GM10266 (cell line): ENCODE results near the gene RASSF1.

ENCODE experiments used
- DNase-seq: peaks from one replicate; pipeline ENCODE4 v3.0.0; 2012; ENCODE audit errors: extremely low spot score
- CTCF ChIP-seq: IDR thresholded peaks from 2 replicates; pipeline ENCODE4 v1.5.1; 2012; ENCODE audit warnings: mild to moderate bottlenecking, low read depth; ENCODE audit not compliant: control insufficient read depth, insufficient read depth; ENCODE audit errors: missing control alignments

RASSF1 gene

DNA sequence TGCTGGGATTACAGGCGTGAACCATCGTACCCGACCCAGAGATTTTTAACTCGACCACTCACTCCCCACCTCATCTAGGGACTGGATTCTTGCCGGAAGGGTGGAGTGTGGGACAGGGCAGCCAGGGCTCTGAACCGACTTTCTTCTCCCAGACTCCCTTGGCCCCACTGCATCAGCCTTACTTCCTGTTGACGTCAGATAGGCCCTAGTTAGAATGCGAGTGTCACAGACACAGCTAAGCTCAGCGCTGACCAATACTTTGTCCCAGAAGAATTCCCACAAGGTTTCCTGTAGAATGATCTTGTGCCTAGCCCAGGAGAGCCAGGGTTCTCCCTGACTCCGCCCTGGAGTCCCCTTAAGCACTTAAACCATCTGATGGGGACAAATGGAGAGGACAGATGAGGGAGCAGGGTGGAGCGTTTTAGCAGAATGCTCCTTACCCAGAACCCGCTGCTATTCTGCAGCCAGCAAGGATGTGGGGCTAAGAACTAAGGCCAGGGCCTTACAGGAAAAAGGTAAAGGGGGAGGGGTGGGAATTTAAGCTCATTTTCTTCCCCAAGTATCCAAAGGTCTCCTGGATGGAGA lies 6.8 kb downstream of the RASSF1 start:
- DNase-seq = no peak
- no peak for TF ChIP-seq CTCF

DNA sequence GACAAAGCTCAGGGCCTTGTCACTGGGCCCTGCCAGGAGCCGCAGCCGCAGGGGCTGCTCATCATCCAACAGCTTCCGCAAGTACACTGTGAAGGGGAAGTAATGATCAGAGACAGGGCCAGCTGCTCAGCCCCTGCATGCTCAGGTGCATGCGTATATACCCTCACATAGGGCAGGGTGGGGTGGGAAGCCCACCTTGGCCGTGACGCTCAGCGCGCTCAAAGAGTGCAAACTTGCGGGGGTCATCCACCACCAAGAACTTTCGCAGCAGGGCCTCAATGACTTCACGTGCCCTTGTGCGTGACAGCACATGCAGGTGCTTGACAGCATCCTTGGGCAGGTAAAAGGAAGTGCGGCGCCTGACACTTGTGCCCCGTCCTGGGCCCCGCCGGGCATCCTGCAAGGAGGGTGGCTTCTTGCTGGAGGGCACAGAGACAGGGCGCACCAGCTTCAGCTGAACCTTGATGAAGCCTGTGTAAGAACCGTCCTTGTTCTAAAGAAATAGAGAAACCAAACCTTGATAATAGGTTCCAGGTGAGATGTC lies 9.2 kb downstream of the RASSF1 start:
- TF ChIP-seq CTCF = no peak
- no peak for DNase-seq

- TF ChIP-seq CTCF = no peak
These were observed 10.3 kb downstream of the RASSF1 start for GRCh38 chr3:50330330-50330729.

GRCh38 chr3:50327943-50328691 lies 12.5 kb downstream of the RASSF1 start, which contains the start of gene TUSC2:
Gene TUSC2 (minus strand): TSS chr3:50328223. CDS start chr3:50328099, 124 bp downstream.
- peak; percentile 97 for DNase-seq
- TF ChIP-seq CTCF = no peak

More at GRCh38 chr3:50330330-50330729, 10.3 kb downstream of the RASSF1 start:
- no peak for DNase-seq

GRCh38 chr3:50327129-50327528 lies 13.5 kb downstream of the RASSF1 start:
- no peak for DNase-seq
- no peak for TF ChIP-seq CTCF

DNA sequence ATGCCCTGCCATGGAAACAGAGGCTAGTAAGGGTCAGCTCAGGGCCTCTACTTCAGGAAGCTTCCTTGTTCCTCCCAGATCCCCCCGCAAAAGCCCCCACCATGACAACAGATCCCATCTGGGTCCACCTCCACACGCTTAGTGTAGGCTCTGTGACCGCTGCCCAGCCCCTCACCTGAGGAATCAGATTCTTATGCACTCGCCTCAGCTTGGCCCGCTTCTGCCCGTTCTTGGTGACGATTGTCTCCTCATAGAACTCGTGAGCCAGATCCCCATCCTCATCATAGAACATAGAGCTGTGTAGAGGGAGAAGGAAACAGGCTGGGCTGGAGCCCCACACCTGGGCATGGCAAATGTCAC lies 14.5 kb downstream of the RASSF1 start:
- DNase-seq = no peak

More for the DNA sequence above, 14.5 kb downstream of the RASSF1 start:
- no peak for TF ChIP-seq CTCF
